HG03135 (cell line): ENCODE measurements around the gene TM7SF3.
"Not testable (repeated sequence)": the region's sequence is repeated elsewhere in the genome, so short reads cannot be mapped to it uniquely, and the experiment has no call there.

ENCODE experiments used
- ATAC-seq: cut with Tn5 transposase; IDR thresholded peaks from one replicate; pipeline ENCODE4 v1.9.1; 2021; ENCODE audit warnings: mild to moderate bottlenecking, moderate library complexity; ENCODE audit not compliant: unreplicated experiment

The TM7SF3 gene

GRCh38 chr12:27017163-27017823 is 3.1 kb upstream of the TM7SF3 start:
- ATAC-seq = not testable (repeated sequence)

GRCh38 chr12:27015730-27016076 is 1.5 kb upstream of the TM7SF3 start:
- no peak for ATAC-seq

- ATAC-seq = no peak
Observed at GRCh38 chr12:27014859-27015729, 910 bp upstream of the TM7SF3 start.

GRCh38 chr12:27013611-27014084 is 536 bp downstream of the TM7SF3 start:
- peak; percentile 20 for ATAC-seq

- ATAC-seq = no peak
Observed at GRCh38 chr12:27012982-27013255, 1.3 kb downstream of the TM7SF3 start.

- no peak for ATAC-seq
Observed at GRCh38 chr12:27012239-27012981, 1.8 kb downstream of the TM7SF3 start.

- no peak for ATAC-seq
Observed at GRCh38 chr12:27009881-27010301, 4.3 kb downstream of the TM7SF3 start.

GRCh38 chr12:27008081-27008480 is 6.1 kb downstream of the TM7SF3 start:
- no peak for ATAC-seq

GRCh38 chr12:27006797-27007467 is 7.3 kb downstream of the TM7SF3 start:
- no peak for ATAC-seq

GRCh38 chr12:27005495-27005894 is 8.7 kb downstream of the TM7SF3 start:
- ATAC-seq = no peak

GRCh38 chr12:27003421-27004381 is 10.5 kb downstream of the TM7SF3 start:
- ATAC-seq = no peak

- no peak for ATAC-seq
Observed at GRCh38 chr12:27002141-27002540, 12.0 kb downstream of the TM7SF3 start.

GRCh38 chr12:27001663-27002062 is 12.5 kb downstream of the TM7SF3 start:
- no peak for ATAC-seq

GRCh38 chr12:27000961-27001360 is 13.2 kb downstream of the TM7SF3 start:
- no peak for ATAC-seq

GRCh38 chr12:26997003-26997402 is 17.2 kb downstream of the TM7SF3 start:
- no peak for ATAC-seq

- ATAC-seq = no peak
Observed at GRCh38 chr12:26995706-26996105, 18.5 kb downstream of the TM7SF3 start.

GRCh38 chr12:26994109-26994508 is 20.1 kb downstream of the TM7SF3 start:
- ATAC-seq = no peak

- ATAC-seq = no peak
Observed at GRCh38 chr12:26991826-26992225, 22.4 kb downstream of the TM7SF3 start.

- no peak for ATAC-seq
Observed at GRCh38 chr12:26989873-26990272, 24.3 kb downstream of the TM7SF3 start.

- ATAC-seq = no peak
Observed at GRCh38 chr12:26988703-26989102, 25.5 kb downstream of the TM7SF3 start.
